Mononuclear cell (primary cell): ENCODE results near the gene PARP2. TPM values are rescaled to one million over a fixed set of nuclear protein-coding genes. Genes with fewer than 3 reads are reported as not detected.
"Not testable (repeated sequence)": the region's sequence is repeated elsewhere in the genome, so short reads cannot be mapped to it uniquely, and the experiment has no call there.

ENCODE experiments used
- H3K27me3 ChIP-seq: 2 replicates; pipeline ENCODE4 v1.6.0; 2011; ENCODE audit warnings: low read length, control low read depth; ENCODE audit not compliant: insufficient read depth
- H3K4me1 ChIP-seq: 2 replicates; pipeline ENCODE4 v1.5.1; 2011; ENCODE audit warnings: mild to moderate bottlenecking, low read length, control low read depth; ENCODE audit not compliant: insufficient read depth
- H3K4me3 ChIP-seq: 2 replicates; pipeline ENCODE4 v1.5.1; 2011; ENCODE audit warnings: mild to moderate bottlenecking, low read length, moderate library complexity
- H3K9me3 ChIP-seq: 2 replicates; pipeline ENCODE4 v1.5.1; 2011; ENCODE audit warnings: low read depth, mild to moderate bottlenecking, control low read depth, low read length
- total RNA-seq: library from RNA; depleted of rRNA; stranded (reverse); fragments of >200 nt; gene quantifications from one replicate; pipeline ENCODE4 v1.2.3, GENCODE V29; 2012

Gene PARP2
- total RNA-seq, 1 donor = 6.0 TPM

GRCh38 chr14:20332788-20333493, 10.5 kb upstream of the PARP2 start, which contains the start of gene CCNB1IP1:
CCNB1IP1 (minus strand) TSS chr14:20333279; CDS start chr14:20316523, 16,756 bp downstream.
- H3K4me1 ChIP-seq = peaks cover 15% of the 10 kb centered on the region
- H3K27me3 ChIP-seq = no peaks in the 10 kb centered on the region
- peak within 1 kb of the TSS; percentile 64 for H3K4me3 ChIP-seq
- no peaks in the 10 kb centered on the region for H3K9me3 ChIP-seq

- Histone ChIP-seq H3K27me3 (no peaks in the 10 kb centered on the region), H3K9me3 (no peaks in the 10 kb centered on the region), H3K4me3 (peak overlapping the region; percentile 64), H3K4me1 (peaks cover 15% of the 10 kb centered on the region)
Measured at GRCh38 chr14:20333494-20333841, 10.0 kb upstream of the PARP2 start.

DNA sequence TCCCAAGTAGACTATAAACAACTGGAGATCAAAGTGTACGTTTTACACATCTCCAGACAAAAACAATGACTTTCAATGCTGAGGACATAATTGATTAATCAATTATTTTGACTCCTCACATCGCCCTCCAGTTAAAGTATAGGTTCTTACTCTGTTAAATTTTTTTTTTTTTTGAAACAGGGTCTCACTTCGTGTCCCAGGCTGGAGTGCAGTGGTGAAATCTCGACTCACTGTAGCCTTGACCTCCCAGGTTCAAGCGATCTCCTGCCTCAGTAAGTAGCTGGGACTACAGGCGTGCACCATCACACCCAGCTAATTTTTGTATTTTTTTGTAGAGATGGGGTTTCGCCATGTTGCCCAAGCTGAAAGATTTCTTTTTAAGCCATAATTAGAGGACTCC, 9.4 kb upstream of the PARP2 start:
- no peaks in the 10 kb centered on the region for H3K27me3 ChIP-seq
- H3K9me3 ChIP-seq = no peaks in the 10 kb centered on the region
- no peak overlapping the region for H3K4me3 ChIP-seq
- H3K4me1 ChIP-seq = peaks cover 15% of the 10 kb centered on the region

DNA sequence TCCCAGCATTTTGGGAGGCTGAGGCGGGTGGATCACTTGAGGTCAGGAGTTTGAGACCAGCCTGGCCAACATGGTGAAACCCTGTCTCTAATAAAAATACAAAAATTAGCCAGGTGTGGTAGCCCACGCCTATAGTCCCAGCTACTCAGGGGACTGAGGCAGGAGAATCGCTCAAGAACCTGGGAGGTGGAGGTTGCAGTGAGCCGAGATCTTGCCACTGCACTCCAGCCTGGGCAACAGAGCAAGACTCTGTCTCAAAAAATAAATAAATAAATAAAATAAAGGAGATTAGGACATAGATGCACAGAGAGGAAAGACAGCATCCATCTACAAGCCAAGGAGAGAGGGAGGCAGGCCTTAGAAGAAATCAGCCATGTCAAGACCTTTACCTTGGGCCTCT, 2.4 kb upstream of the PARP2 start:
- H3K27me3 ChIP-seq, H3K4me3 ChIP-seq, H3K9me3 ChIP-seq: not testable (repeated sequence)
- H3K4me1 ChIP-seq = peaks cover 11% of the 10 kb centered on the region

GRCh38 chr14:20341646-20342045, 1.8 kb upstream of the PARP2 start:
- Histone ChIP-seq H3K27me3 (no peaks in the 10 kb centered on the region), H3K4me1 (peaks cover 11% of the 10 kb centered on the region), H3K4me3 (no peak overlapping the region), H3K9me3 (no peaks in the 10 kb centered on the region)

DNA sequence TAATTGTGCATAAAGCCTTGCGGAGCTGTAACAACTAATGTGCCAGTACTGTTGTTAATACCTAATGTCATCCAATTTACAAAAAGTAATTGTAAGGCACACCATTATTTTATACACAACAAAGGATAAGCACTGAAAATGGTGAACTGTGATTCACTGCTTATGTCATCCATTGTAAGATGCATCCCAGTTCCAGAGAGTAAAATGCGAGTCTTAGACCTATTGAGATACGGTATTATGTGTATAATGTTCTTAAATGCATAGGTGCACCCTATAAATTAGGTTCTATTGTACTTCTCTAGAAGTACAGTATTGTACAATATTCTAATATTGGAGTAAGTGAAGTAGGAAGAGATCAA, 406 bp downstream of the PARP2 start:
- H3K4me3 ChIP-seq = peak overlapping the region; percentile 92
- H3K27me3 ChIP-seq = no peaks in the 10 kb centered on the region
- H3K9me3 ChIP-seq = no peaks in the 10 kb centered on the region
- H3K4me1 ChIP-seq = peaks cover 11% of the 10 kb centered on the region

DNA sequence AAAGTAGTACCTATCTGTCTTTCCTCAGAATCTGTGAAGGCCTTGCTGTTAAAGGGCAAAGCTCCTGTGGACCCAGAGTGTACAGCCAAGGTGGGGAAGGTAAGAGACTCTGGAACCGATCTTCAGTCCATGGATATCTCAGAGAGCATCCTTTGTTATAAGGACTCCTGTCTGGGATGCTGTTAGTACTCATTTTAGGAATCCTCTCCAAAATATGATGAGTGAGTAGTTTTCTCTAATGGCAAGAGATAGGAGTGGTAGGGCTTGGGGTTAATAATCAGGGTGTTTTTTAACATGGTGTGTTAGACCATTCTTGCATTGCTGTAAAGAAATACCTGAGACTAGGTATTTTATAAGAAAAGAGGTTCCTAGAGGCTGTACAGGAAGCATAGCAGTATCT, 1.9 kb downstream of the PARP2 start:
- H3K27me3 ChIP-seq = no peaks in the 10 kb centered on the region
- H3K4me3 ChIP-seq = no peak overlapping the region
- H3K4me1 ChIP-seq = peaks cover 11% of the 10 kb centered on the region
- H3K9me3 ChIP-seq = no peaks in the 10 kb centered on the region

GRCh38 chr14:20346713-20347112, 3.3 kb downstream of the PARP2 start:
- H3K27me3 ChIP-seq = no peaks in the 10 kb centered on the region
- H3K4me1 ChIP-seq = peaks cover 11% of the 10 kb centered on the region
- no peaks in the 10 kb centered on the region for H3K9me3 ChIP-seq
- no peak overlapping the region for H3K4me3 ChIP-seq

DNA sequence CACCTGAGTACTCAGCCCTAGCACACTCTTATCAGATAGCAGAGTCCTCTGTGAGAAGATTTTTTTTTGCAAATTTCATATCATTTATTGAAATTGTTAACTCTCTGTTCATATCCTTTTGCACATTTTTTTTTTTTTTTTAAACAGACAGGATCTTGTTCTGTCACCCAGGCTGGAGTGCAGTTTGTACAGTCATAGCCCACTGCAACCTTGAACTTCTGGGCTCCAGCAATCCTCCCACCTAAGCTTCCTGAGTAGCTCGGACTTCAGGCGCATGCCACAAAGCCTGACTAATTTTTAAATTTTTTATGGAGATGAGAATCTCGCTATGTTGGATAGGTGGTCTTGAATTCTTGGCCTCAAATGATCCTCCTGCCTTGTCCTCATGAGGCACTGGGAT, 4.3 kb downstream of the PARP2 start:
- Histone ChIP-seq H3K4me3 (no peak overlapping the region), H3K9me3 (no peaks in the 10 kb centered on the region), H3K27me3 (no peaks in the 10 kb centered on the region), H3K4me1 (peaks cover 7% of the 10 kb centered on the region)

GRCh38 chr14:20350282-20350681, 6.8 kb downstream of the PARP2 start:
- H3K4me3 ChIP-seq = no peak overlapping the region
- no peaks in the 10 kb centered on the region for H3K27me3 ChIP-seq
- H3K9me3 ChIP-seq = no peaks in the 10 kb centered on the region
- no peaks in the 10 kb centered on the region for H3K4me1 ChIP-seq

DNA sequence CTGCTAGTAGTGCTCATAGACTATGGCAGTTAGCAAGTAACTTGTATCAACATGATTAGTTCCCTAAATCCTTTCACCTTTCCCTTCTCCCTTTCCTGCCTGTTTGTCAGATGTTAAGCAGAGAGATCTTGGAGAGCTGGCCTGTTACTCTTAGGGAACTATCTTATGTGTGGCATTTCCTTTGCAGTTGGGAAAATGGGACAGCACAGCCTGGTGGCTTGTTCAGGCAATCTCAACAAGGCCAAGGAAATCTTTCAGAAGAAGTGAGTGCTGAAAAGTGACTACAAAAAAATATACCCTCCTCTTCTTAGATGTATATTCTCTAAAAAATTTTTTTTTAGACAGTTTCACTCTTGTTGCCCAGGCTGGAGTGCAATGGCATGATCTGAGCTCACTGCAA, 7.4 kb downstream of the PARP2 start:
- Histone ChIP-seq H3K4me1 (no peaks in the 10 kb centered on the region), H3K27me3 (no peaks in the 10 kb centered on the region), H3K9me3 (no peaks in the 10 kb centered on the region), H3K4me3 (no peak overlapping the region)

- Histone ChIP-seq H3K4me1 (peaks cover 4% of the 10 kb centered on the region), H3K27me3 (no peaks in the 10 kb centered on the region), H3K9me3 (no peaks in the 10 kb centered on the region), H3K4me3 (no peak overlapping the region)
Measured at GRCh38 chr14:20356422-20356821, 13.0 kb downstream of the PARP2 start.

DNA sequence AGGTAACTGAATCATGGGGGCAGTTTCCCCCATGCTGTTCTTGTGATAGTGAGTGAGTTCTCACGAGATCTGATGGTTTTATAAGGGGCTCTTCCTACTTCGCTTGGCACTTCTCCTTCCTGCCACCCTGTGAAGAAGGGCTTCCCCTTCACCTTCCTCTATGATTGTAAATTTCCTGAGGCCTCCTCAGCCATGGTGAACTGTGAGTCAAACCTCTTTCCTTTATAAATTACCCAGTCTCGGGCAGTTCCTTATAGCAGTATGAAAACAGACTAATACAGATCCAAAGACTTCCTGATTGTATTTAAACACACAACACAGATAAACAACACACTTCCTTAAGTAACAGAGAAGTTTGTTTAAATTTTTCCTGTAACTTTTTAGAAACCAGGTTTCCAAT, 15.0 kb downstream of the PARP2 start:
- not testable (repeated sequence) for H3K4me3 ChIP-seq, H3K27me3 ChIP-seq, H3K9me3 ChIP-seq, H3K4me1 ChIP-seq

- Histone ChIP-seq H3K4me1 (no peaks in the 10 kb centered on the region), H3K4me3 (no peak overlapping the region), H3K27me3 (no peaks in the 10 kb centered on the region), H3K9me3 (no peaks in the 10 kb centered on the region)
Measured at GRCh38 chr14:20365928-20366327, 22.5 kb downstream of the PARP2 start.

GRCh38 chr14:20372796-20373195, 29.4 kb downstream of the PARP2 start:
- Histone ChIP-seq H3K27me3 (no peaks in the 10 kb centered on the region), H3K4me1 (no peaks in the 10 kb centered on the region), H3K9me3 (no peaks in the 10 kb centered on the region), H3K4me3 (no peak overlapping the region)

- Histone ChIP-seq H3K4me3 (no peak overlapping the region), H3K4me1 (no peaks in the 10 kb centered on the region), H3K27me3 (no peaks in the 10 kb centered on the region), H3K9me3 (no peaks in the 10 kb centered on the region)
Measured at GRCh38 chr14:20375471-20375870, 32.0 kb downstream of the PARP2 start.
